ENCODE data around the gene PKP4.

The PKP4 gene

DNA sequence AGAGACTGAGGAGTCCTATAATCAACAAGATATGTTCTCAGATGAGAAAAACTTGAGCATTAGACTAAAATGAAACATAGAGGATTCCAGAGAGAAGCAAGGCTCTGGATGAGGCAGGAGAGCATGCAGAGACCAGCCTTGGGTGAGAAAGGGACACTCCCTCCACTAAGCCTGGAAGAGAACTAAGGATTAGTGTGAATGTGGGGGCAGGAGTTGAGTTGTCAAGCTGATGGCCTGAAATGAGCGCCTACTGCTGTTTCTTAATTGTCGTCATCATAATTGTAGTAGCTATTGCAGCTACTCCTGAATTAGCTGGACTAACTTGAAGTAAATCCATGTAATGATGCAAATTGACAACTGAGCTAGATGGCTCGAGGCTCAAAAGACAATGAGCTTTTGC lies 114.1 kb downstream of the PKP4 start:
- Histone ChIP-seq H3K4me1 (ENCODE audit: control extremely low read depth in 1 of 4, control insufficient read depth in 4 of 4, insufficient read depth in 4 of 4, low read length in 3 of 4) (peaks cover 0 to 7% (median 0%) of the 10 kb centered on the region in 4 experiments), H3K27me3 (replicated peaks in 2 of 5; ENCODE audit: control insufficient read depth in 4 of 5, insufficient read depth in 5 of 5, low read length in 4 of 5) (peaks cover 0 to 2% (median 0%) of the 10 kb centered on the region in 5 experiments), H3K36me3 (ENCODE audit: control insufficient read depth in 4 of 4, insufficient read depth in 4 of 4, low read length in 3 of 4) (peaks cover 0 to 12% (median 0%) of the 10 kb centered on the region in 4 experiments), H3K4me3 (ENCODE audit: control insufficient read depth in 1 of 7, extremely low read depth in 1 of 7, insufficient read depth in 4 of 7, low read depth in 2 of 7, low read length in 6 of 7) (no peak overlapping the region), H3K9me3 (ENCODE audit: control extremely low read depth in 1 of 5, control insufficient read depth in 4 of 5, insufficient read depth in 2 of 5, low read depth in 1 of 5, low read length in 4 of 5) (peaks cover 0 to 15% (median 2%) of the 10 kb centered on the region in 5 experiments), H3K27ac (ENCODE audit: insufficient read depth in 1 of 2, low read depth in 1 of 2, low read length in 2 of 2, poor library complexity in 1 of 2, severe bottlenecking in 2 of 2) (no peak overlapping the region)
- POLR2A ChIA-PET = no interaction called here
- WGBS (ENCODE audit: insufficient coverage) = 100% methylated on average over 1 of the region's 3 CpGs
- CTCF ChIA-PET = no interaction called here
- DNase-seq = no peak

DNA sequence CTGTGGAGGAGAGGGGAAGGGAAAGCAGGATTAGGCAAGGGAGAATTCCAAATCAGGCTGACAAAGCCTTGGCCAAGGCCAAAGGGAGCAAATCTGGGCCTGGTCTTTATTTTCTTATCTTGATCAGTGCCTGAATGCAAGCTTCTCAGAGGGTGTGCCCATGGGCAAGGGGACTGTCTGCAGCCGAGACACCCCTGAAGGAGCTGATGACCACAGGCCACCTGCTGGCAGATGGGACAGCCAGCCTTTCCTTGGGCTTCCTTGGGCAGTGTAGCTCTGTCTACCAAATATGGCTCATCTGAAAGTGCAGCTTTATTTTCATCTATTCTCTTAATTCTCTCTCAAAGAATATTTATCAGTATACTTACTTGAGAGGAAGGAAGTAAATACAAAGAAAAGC lies 117.0 kb downstream of the PKP4 start:
- no peak for DNase-seq
- 100% methylated on average over 1 of the region's 1 CpG for WGBS (ENCODE audit: insufficient coverage)
- Histone ChIP-seq H3K9me3 (ENCODE audit: control extremely low read depth in 1 of 5, control insufficient read depth in 4 of 5, insufficient read depth in 2 of 5, low read depth in 1 of 5, low read length in 4 of 5) (peaks cover 0 to 15% (median 2%) of the 10 kb centered on the region in 5 experiments), H3K36me3 (ENCODE audit: control insufficient read depth in 4 of 4, insufficient read depth in 4 of 4, low read length in 3 of 4) (peaks cover 0 to 12% (median 2%) of the 10 kb centered on the region in 4 experiments), H3K27ac (ENCODE audit: insufficient read depth in 1 of 2, low read depth in 1 of 2, low read length in 2 of 2, poor library complexity in 1 of 2, severe bottlenecking in 2 of 2) (no peak overlapping the region), H3K27me3 (replicated peaks in 2 of 5; ENCODE audit: control insufficient read depth in 4 of 5, insufficient read depth in 5 of 5, low read length in 4 of 5) (peaks cover 0 to 2% (median 0%) of the 10 kb centered on the region in 5 experiments), H3K4me1 (ENCODE audit: control extremely low read depth in 1 of 4, control insufficient read depth in 4 of 4, insufficient read depth in 4 of 4, low read length in 3 of 4) (no peaks in the 10 kb centered on the region), H3K4me3 (ENCODE audit: control insufficient read depth in 1 of 7, extremely low read depth in 1 of 7, insufficient read depth in 4 of 7, low read depth in 2 of 7, low read length in 6 of 7) (no peak overlapping the region)
- POLR2A ChIA-PET = no interaction called here
- CTCF ChIA-PET = interaction anchor here (1.0 kb wide), 1 partner anchor 18 kb away, joined by 4 read pairs; no protein-coding TSS in a partner anchor

- POLR2A ChIA-PET = no interaction called here
- Histone ChIP-seq H3K4me1 (ENCODE audit: control extremely low read depth in 1 of 4, control insufficient read depth in 4 of 4, insufficient read depth in 4 of 4, low read length in 3 of 4) (no peaks in the 10 kb centered on the region), H3K9me3 (ENCODE audit: control extremely low read depth in 1 of 5, control insufficient read depth in 4 of 5, insufficient read depth in 2 of 5, low read depth in 1 of 5, low read length in 4 of 5) (peaks cover 0 to 15% (median 2%) of the 10 kb centered on the region in 5 experiments), H3K27me3 (replicated peaks in 2 of 5; ENCODE audit: control insufficient read depth in 4 of 5, insufficient read depth in 5 of 5, low read length in 4 of 5) (no peaks in the 10 kb centered on the region), H3K27ac (ENCODE audit: insufficient read depth in 1 of 2, low read depth in 1 of 2, low read length in 2 of 2, poor library complexity in 1 of 2, severe bottlenecking in 2 of 2) (no peak overlapping the region), H3K36me3 (ENCODE audit: control insufficient read depth in 4 of 4, insufficient read depth in 4 of 4, low read length in 3 of 4) (peaks cover 0 to 10% (median 3%) of the 10 kb centered on the region in 4 experiments), H3K4me3 (ENCODE audit: control insufficient read depth in 1 of 7, extremely low read depth in 1 of 7, insufficient read depth in 4 of 7, low read depth in 2 of 7, low read length in 6 of 7) (no peak overlapping the region)
- DNase-seq = no peak
- 89% methylated on average over 1 of the region's 2 CpGs for WGBS (ENCODE audit: insufficient coverage)
- CTCF ChIA-PET = no interaction called here
These were observed 118.4 kb downstream of the PKP4 start for GRCh38 chr2:158575051-158575635.

- DNase-seq = no peak
- no peaks in the 10 kb centered on the region for H3K4me1 ChIP-seq (ENCODE audit: control extremely low read depth in 1 of 4, control insufficient read depth in 4 of 4, insufficient read depth in 4 of 4, low read length in 3 of 4)
- no peak overlapping the region for H3K27ac ChIP-seq (ENCODE audit: insufficient read depth in 1 of 2, low read depth in 1 of 2, low read length in 2 of 2, poor library complexity in 1 of 2, severe bottlenecking in 2 of 2)
- 98% methylated on average over 5 of the region's 5 CpGs for WGBS (ENCODE audit: insufficient coverage)
- no peak overlapping the region for H3K4me3 ChIP-seq (ENCODE audit: control insufficient read depth in 1 of 7, extremely low read depth in 1 of 7, insufficient read depth in 4 of 7, low read depth in 2 of 7, low read length in 6 of 7)
- ChIA-PET CTCF (no interaction called here), POLR2A (no interaction called here)
- no peaks in the 10 kb centered on the region for H3K27me3 ChIP-seq (replicated peaks in 2 of 5; ENCODE audit: control insufficient read depth in 4 of 5, insufficient read depth in 5 of 5, low read length in 4 of 5)
- peaks cover 0 to 7% (median 2%) of the 10 kb centered on the region in 5 experiments for H3K9me3 ChIP-seq (ENCODE audit: control extremely low read depth in 1 of 5, control insufficient read depth in 4 of 5, insufficient read depth in 2 of 5, low read depth in 1 of 5, low read length in 4 of 5)
- peaks cover 2 to 18% (median 8%) of the 10 kb centered on the region in 4 experiments for H3K36me3 ChIP-seq (ENCODE audit: control insufficient read depth in 4 of 4, insufficient read depth in 4 of 4, low read length in 3 of 4)
These were observed 120.4 kb downstream of the PKP4 start for GRCh38 chr2:158577141-158577540.

- no peaks in the 10 kb centered on the region for H3K27me3 ChIP-seq (replicated peaks in 2 of 5; ENCODE audit: control insufficient read depth in 4 of 5, insufficient read depth in 5 of 5, low read length in 4 of 5)
- DNase-seq = no peak
- H3K4me3 ChIP-seq (ENCODE audit: control insufficient read depth in 1 of 7, extremely low read depth in 1 of 7, insufficient read depth in 4 of 7, low read depth in 2 of 7, low read length in 6 of 7) = no peak overlapping the region
- H3K27ac ChIP-seq (ENCODE audit: insufficient read depth in 1 of 2, low read depth in 1 of 2, low read length in 2 of 2, poor library complexity in 1 of 2, severe bottlenecking in 2 of 2) = no peak overlapping the region
- no CpG with 5 or more reads among the region's 1 CpG for WGBS (ENCODE audit: insufficient coverage)
- ChIA-PET CTCF (no interaction called here), POLR2A (no interaction called here)
- H3K4me1 ChIP-seq (ENCODE audit: control extremely low read depth in 1 of 4, control insufficient read depth in 4 of 4, insufficient read depth in 4 of 4, low read length in 3 of 4) = no peaks in the 10 kb centered on the region
- H3K9me3 ChIP-seq (ENCODE audit: control extremely low read depth in 1 of 5, control insufficient read depth in 4 of 5, insufficient read depth in 2 of 5, low read depth in 1 of 5, low read length in 4 of 5) = peaks cover 0 to 2% (median 0%) of the 10 kb centered on the region in 5 experiments
- H3K36me3 ChIP-seq (ENCODE audit: control insufficient read depth in 4 of 4, insufficient read depth in 4 of 4, low read length in 3 of 4) = peaks cover 2 to 22% (median 9%) of the 10 kb centered on the region in 4 experiments
These were observed 122.1 kb downstream of the PKP4 start for GRCh38 chr2:158578703-158579330.

GRCh38 chr2:158579928-158580327 lies 123.2 kb downstream of the PKP4 start:
- DNase-seq = no peak
- Histone ChIP-seq H3K4me3 (ENCODE audit: control insufficient read depth in 1 of 7, extremely low read depth in 1 of 7, insufficient read depth in 4 of 7, low read depth in 2 of 7, low read length in 6 of 7) (no peak overlapping the region), H3K27me3 (replicated peaks in 2 of 5; ENCODE audit: control insufficient read depth in 4 of 5, insufficient read depth in 5 of 5, low read length in 4 of 5) (no peaks in the 10 kb centered on the region), H3K27ac (ENCODE audit: insufficient read depth in 1 of 2, low read depth in 1 of 2, low read length in 2 of 2, poor library complexity in 1 of 2, severe bottlenecking in 2 of 2) (no peak overlapping the region), H3K4me1 (ENCODE audit: control extremely low read depth in 1 of 4, control insufficient read depth in 4 of 4, insufficient read depth in 4 of 4, low read length in 3 of 4) (no peaks in the 10 kb centered on the region), H3K36me3 (ENCODE audit: control insufficient read depth in 4 of 4, insufficient read depth in 4 of 4, low read length in 3 of 4) (peaks cover 2 to 26% (median 13%) of the 10 kb centered on the region in 4 experiments), H3K9me3 (ENCODE audit: control extremely low read depth in 1 of 5, control insufficient read depth in 4 of 5, insufficient read depth in 2 of 5, low read depth in 1 of 5, low read length in 4 of 5) (peaks cover 0 to 7% (median 0%) of the 10 kb centered on the region in 5 experiments)
- WGBS (ENCODE audit: insufficient coverage) = 100% methylated on average over 2 of the region's 2 CpGs
- ChIA-PET CTCF (no interaction called here), POLR2A (no interaction called here)

DNA sequence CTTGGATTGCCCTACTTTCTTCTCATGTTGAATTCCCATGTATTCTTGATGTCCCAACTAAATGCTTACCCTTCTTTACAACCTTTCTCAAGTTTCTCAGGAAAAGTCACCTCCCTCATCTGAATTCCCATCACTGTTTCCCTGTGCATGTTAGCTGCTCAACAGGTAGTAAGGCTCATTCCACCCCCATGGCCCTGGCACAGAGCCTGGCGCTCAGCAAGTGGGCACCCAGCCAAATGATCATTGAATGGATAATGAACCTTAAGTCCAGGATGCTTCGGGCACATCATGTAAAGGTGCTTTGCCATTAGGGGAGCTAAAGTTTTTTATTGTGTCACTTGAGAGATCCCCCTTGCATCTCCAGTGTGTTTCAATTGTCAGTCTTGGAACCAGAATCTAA lies 124.0 kb downstream of the PKP4 start:
- Histone ChIP-seq H3K4me1 (ENCODE audit: control extremely low read depth in 1 of 4, control insufficient read depth in 4 of 4, insufficient read depth in 4 of 4, low read length in 3 of 4) (no peaks in the 10 kb centered on the region), H3K27ac (ENCODE audit: insufficient read depth in 1 of 2, low read depth in 1 of 2, low read length in 2 of 2, poor library complexity in 1 of 2, severe bottlenecking in 2 of 2) (no peak overlapping the region), H3K27me3 (replicated peaks in 2 of 5; ENCODE audit: control insufficient read depth in 4 of 5, insufficient read depth in 5 of 5, low read length in 4 of 5) (no peaks in the 10 kb centered on the region), H3K9me3 (ENCODE audit: control extremely low read depth in 1 of 5, control insufficient read depth in 4 of 5, insufficient read depth in 2 of 5, low read depth in 1 of 5, low read length in 4 of 5) (peaks cover 0 to 7% (median 0%) of the 10 kb centered on the region in 5 experiments), H3K36me3 (ENCODE audit: control insufficient read depth in 4 of 4, insufficient read depth in 4 of 4, low read length in 3 of 4) (peaks cover 2 to 26% (median 13%) of the 10 kb centered on the region in 4 experiments), H3K4me3 (ENCODE audit: control insufficient read depth in 1 of 7, extremely low read depth in 1 of 7, insufficient read depth in 4 of 7, low read depth in 2 of 7, low read length in 6 of 7) (no peak overlapping the region)
- ChIA-PET POLR2A (no interaction called here), CTCF (no interaction called here)
- WGBS (ENCODE audit: insufficient coverage) = 100% methylated on average over 1 of the region's 2 CpGs
- no peak for DNase-seq
